B cell (primary cell): ENCODE results near the gene HOXD8.

Source experiments
- EZH2 ChIP-seq: IDR thresholded peaks from 2 replicates; pipeline ENCODE4 v1.6.1; 2012; ENCODE audit warnings: borderline replicate concordance, low read depth, mild to moderate bottlenecking, moderate library complexity, low read length; ENCODE audit not compliant: insufficient read depth, poor library complexity, severe bottlenecking
- TF ChIP-seq, protein P1 (sequence below): fragments of 200-600 bp; IDR thresholded peaks from one replicate; pipeline ENCODE4 v1.8.0; 2022; ENCODE audit warnings: antibody characterized with exemption, mild to moderate bottlenecking

DNA sequence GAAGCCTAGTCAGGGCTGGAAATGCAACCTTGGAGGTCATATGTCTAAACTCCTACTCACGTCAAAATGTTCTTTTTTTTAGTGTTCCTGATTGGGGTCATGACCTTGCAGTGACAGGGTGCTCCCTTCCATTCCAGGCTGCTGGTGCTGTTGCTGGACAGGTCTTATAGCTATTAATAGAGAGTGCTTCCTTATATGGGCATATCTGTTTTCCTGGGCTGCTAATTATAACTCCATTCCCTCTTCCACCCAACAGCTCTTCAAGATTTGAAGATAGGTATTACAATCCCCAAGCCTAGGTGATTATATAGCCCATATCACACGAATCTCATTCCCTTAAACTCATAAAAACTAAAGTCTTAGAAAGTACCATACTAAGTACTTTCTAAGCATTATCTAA is 40.2 kb downstream of the HOXD8 start:
- TF ChIP-seq, protein P1, sequence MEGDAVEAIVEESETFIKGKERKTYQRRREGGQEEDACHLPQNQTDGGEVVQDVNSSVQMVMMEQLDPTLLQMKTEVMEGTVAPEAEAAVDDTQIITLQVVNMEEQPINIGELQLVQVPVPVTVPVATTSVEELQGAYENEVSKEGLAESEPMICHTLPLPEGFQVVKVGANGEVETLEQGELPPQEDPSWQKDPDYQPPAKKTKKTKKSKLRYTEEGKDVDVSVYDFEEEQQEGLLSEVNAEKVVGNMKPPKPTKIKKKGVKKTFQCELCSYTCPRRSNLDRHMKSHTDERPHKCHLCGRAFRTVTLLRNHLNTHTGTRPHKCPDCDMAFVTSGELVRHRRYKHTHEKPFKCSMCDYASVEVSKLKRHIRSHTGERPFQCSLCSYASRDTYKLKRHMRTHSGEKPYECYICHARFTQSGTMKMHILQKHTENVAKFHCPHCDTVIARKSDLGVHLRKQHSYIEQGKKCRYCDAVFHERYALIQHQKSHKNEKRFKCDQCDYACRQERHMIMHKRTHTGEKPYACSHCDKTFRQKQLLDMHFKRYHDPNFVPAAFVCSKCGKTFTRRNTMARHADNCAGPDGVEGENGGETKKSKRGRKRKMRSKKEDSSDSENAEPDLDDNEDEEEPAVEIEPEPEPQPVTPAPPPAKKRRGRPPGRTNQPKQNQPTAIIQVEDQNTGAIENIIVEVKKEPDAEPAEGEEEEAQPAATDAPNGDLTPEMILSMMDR = no peak
- no peak for TF ChIP-seq EZH2
